ENCODE results near the gene MEIS2.

MEIS2 gene

DNA sequence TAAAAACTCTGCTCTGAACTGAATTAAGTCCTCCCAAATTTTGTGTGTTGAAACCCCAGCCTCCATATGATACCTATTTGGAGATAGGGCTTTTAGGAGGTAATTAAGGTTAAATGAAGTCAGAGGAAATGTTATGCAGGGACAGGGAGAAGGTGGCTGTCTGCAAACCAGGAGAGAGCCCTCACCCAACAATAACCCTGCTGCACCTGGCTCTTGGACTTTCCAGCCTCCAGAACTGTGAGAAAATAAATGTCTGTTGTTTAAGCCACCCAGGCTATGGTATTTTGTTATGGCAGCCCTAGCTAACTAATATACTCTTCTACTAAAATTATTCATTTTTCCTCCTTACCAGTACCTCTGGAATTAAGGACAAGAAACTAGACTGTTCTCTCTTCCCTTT lies 79.5 kb downstream of the MEIS2 start:
- DNase-seq (ENCODE audit: low read depth in 1 of 2, low spot score in 1 of 2), result no peak
- TF ChIP-seq POLR2AphosphoS5 (IDR thresholded peaks at IDR 0.05; ENCODE audit: low read depth), result no peak
- no peak for TF ChIP-seq GABPA (IDR thresholded peaks at IDR 0.05; ENCODE audit: low read depth)
- no peak for TF ChIP-seq SPI1 (IDR thresholded peaks at IDR 0.05; ENCODE audit: borderline replicate concordance, low read depth)
- TF ChIP-seq, protein P1, sequence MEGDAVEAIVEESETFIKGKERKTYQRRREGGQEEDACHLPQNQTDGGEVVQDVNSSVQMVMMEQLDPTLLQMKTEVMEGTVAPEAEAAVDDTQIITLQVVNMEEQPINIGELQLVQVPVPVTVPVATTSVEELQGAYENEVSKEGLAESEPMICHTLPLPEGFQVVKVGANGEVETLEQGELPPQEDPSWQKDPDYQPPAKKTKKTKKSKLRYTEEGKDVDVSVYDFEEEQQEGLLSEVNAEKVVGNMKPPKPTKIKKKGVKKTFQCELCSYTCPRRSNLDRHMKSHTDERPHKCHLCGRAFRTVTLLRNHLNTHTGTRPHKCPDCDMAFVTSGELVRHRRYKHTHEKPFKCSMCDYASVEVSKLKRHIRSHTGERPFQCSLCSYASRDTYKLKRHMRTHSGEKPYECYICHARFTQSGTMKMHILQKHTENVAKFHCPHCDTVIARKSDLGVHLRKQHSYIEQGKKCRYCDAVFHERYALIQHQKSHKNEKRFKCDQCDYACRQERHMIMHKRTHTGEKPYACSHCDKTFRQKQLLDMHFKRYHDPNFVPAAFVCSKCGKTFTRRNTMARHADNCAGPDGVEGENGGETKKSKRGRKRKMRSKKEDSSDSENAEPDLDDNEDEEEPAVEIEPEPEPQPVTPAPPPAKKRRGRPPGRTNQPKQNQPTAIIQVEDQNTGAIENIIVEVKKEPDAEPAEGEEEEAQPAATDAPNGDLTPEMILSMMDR (IDR thresholded peaks at IDR 0.05; ENCODE audit: insufficient read depth, low read length), result no peak
- TF ChIP-seq, protein P2, sequence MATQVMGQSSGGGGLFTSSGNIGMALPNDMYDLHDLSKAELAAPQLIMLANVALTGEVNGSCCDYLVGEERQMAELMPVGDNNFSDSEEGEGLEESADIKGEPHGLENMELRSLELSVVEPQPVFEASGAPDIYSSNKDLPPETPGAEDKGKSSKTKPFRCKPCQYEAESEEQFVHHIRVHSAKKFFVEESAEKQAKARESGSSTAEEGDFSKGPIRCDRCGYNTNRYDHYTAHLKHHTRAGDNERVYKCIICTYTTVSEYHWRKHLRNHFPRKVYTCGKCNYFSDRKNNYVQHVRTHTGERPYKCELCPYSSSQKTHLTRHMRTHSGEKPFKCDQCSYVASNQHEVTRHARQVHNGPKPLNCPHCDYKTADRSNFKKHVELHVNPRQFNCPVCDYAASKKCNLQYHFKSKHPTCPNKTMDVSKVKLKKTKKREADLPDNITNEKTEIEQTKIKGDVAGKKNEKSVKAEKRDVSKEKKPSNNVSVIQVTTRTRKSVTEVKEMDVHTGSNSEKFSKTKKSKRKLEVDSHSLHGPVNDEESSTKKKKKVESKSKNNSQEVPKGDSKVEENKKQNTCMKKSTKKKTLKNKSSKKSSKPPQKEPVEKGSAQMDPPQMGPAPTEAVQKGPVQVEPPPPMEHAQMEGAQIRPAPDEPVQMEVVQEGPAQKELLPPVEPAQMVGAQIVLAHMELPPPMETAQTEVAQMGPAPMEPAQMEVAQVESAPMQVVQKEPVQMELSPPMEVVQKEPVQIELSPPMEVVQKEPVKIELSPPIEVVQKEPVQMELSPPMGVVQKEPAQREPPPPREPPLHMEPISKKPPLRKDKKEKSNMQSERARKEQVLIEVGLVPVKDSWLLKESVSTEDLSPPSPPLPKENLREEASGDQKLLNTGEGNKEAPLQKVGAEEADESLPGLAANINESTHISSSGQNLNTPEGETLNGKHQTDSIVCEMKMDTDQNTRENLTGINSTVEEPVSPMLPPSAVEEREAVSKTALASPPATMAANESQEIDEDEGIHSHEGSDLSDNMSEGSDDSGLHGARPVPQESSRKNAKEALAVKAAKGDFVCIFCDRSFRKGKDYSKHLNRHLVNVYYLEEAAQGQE (IDR thresholded peaks at IDR 0.05; ENCODE audit: insufficient replicate concordance, low read depth), result no peak

DNA sequence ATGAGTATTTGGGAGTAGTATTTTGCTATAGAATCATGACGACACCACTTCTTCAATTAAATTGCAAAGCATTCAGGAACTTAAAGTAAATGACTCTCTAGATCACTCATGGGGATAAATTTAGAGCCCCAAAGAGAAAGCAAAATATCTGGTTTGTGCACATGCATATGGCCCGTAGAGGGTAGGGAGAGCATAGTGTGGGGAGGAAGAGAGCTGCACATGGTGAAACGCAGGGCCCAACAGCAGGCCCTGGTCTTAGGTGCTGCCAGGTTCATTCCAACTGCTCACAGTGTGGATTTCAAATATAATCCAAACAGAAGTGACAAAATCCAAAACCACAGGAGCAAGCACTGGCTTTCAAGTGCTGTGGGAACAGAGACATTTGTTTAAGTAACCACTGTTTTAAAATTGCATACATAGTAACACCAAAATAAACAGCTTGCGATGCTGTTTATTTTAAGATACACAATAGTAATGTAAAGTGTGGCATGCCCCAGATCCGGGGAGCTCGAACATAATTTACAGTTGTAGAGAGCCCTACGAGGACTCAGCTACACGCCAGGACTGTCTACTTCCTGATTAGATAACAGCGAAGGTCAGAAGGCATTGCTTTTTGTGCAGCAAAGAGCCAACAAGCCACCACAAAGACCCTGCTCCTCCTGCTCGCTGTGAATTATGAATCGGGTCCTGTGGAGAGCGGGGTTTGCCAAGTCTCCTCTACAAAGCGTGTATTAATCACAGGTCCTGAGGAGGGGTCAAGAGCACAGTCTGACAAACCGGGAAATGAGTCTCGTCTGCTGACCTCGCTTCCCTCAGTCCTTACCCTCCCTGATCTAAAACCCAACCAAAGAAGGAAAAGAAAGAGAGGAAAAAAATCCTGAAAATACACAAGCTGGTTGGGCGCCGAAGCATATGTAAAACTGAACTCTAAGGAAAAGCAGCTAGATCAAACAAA lies 80.6 kb downstream of the MEIS2 start:
- H3K27ac ChIP-seq (replicated peaks), result no peak overlapping the region
- no peak overlapping the region for H3K4me3 ChIP-seq (replicated peaks; ENCODE audit: insufficient read depth, low read length)
- H3K27me3 ChIP-seq (ENCODE audit: insufficient read depth, poor library complexity, severe bottlenecking), result no peaks in the 10 kb centered on the region
- TF ChIP-seq, protein P1 (IDR thresholded peaks at IDR 0.05; ENCODE audit: insufficient read depth, low read length), result no peak
- TF ChIP-seq GABPA (IDR thresholded peaks at IDR 0.05; ENCODE audit: low read depth), result no peak
- TF ChIP-seq, protein P2 (IDR thresholded peaks at IDR 0.05; ENCODE audit: insufficient replicate concordance, low read depth), result no peak
- no peak for TF ChIP-seq SPI1 (IDR thresholded peaks at IDR 0.05; ENCODE audit: borderline replicate concordance, low read depth)
- TF ChIP-seq POLR2AphosphoS5 (IDR thresholded peaks at IDR 0.05; ENCODE audit: low read depth), result no peak
- no peak for DNase-seq (ENCODE audit: low read depth in 1 of 2, low spot score in 1 of 2)

More for the DNA sequence above, 79.5 kb downstream of the MEIS2 start:
- no peak overlapping the region for H3K27ac ChIP-seq (replicated peaks)
- H3K27me3 ChIP-seq (ENCODE audit: insufficient read depth, poor library complexity, severe bottlenecking), result no peaks in the 10 kb centered on the region
- H3K4me3 ChIP-seq (replicated peaks; ENCODE audit: insufficient read depth, low read length), result no peak overlapping the region

DNA sequence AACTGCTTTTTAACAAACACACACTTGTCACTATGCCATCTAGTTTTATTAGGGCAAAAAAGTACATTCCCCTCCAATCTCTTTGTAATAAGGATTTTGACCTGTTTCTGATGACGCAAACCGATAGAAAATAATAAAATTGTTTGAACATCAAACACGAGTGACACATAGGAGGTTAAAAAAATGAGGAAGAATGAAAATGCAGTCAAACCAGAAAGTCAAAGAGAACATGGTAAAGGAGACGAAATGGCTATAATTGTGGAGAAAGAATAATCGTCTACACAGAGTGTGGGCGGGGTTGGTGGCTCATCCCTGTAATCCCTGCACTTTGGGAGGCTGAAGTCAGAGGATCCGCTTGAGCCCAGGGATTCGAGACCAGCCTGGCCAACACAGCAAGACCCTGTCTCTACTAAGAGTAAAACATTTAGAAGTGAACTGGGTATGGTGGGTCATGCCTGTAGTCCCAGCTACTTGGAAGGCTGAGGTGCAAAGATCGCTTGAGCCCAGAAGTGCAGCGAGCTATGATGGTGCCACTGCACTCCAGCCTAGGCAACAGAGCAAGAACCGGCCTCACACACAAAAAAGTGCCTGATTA lies 83.2 kb downstream of the MEIS2 start:
- Histone ChIP-seq H3K4me3 (replicated peaks; ENCODE audit: insufficient read depth, low read length) (no peak overlapping the region), H3K27me3 (ENCODE audit: insufficient read depth, poor library complexity, severe bottlenecking) (no peaks in the 10 kb centered on the region), H3K27ac (replicated peaks) (no peak overlapping the region)
- no peak for TF ChIP-seq POLR2AphosphoS5 (IDR thresholded peaks at IDR 0.05; ENCODE audit: low read depth)
- TF ChIP-seq, protein P1 (IDR thresholded peaks at IDR 0.05; ENCODE audit: insufficient read depth, low read length), result no peak
- TF ChIP-seq, protein P2 (IDR thresholded peaks at IDR 0.05; ENCODE audit: insufficient replicate concordance, low read depth), result no peak
- TF ChIP-seq SPI1 (IDR thresholded peaks at IDR 0.05; ENCODE audit: borderline replicate concordance, low read depth), result no peak
- no peak for TF ChIP-seq GABPA (IDR thresholded peaks at IDR 0.05; ENCODE audit: low read depth)
- DNase-seq (ENCODE audit: low read depth in 1 of 2, low spot score in 1 of 2), result no peak
